ENCODE results near the gene TMEM203.

DNA sequence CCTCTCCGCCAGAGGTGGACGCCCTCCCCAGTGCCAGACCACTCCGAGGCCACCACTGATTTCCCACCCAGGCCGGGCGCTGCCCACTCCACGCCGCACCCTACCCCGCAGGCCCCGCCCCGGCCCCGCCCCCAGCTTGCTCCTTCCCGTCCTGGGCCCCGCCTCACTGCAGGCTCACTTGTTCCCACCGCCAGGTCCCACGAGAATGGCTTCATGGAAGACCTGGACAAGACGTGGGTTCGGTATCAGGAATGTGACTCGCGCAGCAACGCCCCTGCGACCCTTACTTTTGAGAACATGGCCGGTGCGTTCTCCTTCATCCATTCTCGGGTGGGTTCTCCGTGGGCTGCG is 42.1 kb downstream of the TMEM203 start:
- no peak for TF ChIP-seq POLR2A (IDR thresholded peaks at IDR 0.05)
- TF ChIP-seq, protein P1, sequence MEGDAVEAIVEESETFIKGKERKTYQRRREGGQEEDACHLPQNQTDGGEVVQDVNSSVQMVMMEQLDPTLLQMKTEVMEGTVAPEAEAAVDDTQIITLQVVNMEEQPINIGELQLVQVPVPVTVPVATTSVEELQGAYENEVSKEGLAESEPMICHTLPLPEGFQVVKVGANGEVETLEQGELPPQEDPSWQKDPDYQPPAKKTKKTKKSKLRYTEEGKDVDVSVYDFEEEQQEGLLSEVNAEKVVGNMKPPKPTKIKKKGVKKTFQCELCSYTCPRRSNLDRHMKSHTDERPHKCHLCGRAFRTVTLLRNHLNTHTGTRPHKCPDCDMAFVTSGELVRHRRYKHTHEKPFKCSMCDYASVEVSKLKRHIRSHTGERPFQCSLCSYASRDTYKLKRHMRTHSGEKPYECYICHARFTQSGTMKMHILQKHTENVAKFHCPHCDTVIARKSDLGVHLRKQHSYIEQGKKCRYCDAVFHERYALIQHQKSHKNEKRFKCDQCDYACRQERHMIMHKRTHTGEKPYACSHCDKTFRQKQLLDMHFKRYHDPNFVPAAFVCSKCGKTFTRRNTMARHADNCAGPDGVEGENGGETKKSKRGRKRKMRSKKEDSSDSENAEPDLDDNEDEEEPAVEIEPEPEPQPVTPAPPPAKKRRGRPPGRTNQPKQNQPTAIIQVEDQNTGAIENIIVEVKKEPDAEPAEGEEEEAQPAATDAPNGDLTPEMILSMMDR (IDR thresholded peaks at IDR 0.05): no peak
